WI38 (cell line): Measurements from ENCODE around the gene LGI2.

Experiments used
- H3K4me3 ChIP-seq: 2 replicates; pipeline ENCODE4 v1.5.1; 2011; ENCODE audit warnings: low read depth, mild to moderate bottlenecking, control low read depth, low read length
- TF ChIP-seq, protein P1 (sequence below): IDR thresholded peaks from 2 replicates; pipeline ENCODE4 v1.5.1; 2012; ENCODE audit warnings: low read depth, mild to moderate bottlenecking, control low read depth, low read length

LGI2 gene

DNA sequence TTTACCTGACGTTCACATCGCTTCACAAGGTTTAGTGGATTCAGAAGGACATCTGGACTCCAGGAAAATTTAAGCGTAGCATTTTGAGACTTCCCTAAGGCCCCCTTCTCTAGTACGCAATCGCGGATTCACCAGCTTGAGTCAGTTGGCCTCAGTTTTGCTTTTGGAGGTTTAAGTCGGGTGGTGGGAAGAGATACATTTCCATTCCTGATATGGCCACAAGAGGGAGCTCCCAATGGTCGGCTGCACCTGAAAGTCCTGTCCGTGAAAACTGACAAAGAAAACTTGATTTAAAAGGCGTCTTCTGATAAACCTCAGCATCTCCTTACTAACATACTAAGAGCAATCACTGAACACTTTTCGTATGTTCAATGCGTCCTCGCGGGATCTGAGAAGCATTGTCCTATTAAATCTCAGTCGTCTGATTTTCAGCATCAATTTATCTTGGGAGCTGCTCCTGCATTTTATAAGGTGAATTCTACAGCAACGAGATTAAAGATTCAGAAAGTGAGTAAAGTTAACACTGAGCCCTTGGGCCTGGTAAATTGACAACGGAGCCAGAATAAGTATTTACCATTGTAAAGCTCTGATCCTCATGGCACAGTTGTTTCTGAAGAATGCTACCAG is 50.6 kb downstream of the LGI2 start:
- TF ChIP-seq, protein P1, sequence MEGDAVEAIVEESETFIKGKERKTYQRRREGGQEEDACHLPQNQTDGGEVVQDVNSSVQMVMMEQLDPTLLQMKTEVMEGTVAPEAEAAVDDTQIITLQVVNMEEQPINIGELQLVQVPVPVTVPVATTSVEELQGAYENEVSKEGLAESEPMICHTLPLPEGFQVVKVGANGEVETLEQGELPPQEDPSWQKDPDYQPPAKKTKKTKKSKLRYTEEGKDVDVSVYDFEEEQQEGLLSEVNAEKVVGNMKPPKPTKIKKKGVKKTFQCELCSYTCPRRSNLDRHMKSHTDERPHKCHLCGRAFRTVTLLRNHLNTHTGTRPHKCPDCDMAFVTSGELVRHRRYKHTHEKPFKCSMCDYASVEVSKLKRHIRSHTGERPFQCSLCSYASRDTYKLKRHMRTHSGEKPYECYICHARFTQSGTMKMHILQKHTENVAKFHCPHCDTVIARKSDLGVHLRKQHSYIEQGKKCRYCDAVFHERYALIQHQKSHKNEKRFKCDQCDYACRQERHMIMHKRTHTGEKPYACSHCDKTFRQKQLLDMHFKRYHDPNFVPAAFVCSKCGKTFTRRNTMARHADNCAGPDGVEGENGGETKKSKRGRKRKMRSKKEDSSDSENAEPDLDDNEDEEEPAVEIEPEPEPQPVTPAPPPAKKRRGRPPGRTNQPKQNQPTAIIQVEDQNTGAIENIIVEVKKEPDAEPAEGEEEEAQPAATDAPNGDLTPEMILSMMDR: peak; percentile 82
- H3K4me3 ChIP-seq: no peak overlapping the region

DNA sequence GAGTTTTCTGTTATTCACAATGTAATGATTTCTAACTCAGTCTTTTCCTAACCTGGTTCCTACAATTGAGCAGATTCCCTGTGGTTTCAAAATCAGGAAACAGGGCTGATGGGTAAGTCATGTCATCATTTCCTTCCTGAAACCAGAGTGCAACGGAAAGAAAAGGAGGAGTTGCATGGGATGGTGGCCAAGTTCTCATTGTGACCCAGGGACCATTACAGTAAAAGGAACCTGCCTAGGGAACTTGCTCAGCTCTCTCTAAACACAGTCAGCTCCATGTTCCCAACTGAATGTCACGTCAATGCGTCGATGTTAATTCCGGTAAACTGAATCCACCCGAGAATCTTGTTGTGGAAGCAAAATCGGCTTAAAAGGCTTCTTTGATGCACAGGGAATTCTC is 51.2 kb downstream of the LGI2 start:
- TF ChIP-seq, protein P1: no peak
- H3K4me3 ChIP-seq: no peak overlapping the region

DNA sequence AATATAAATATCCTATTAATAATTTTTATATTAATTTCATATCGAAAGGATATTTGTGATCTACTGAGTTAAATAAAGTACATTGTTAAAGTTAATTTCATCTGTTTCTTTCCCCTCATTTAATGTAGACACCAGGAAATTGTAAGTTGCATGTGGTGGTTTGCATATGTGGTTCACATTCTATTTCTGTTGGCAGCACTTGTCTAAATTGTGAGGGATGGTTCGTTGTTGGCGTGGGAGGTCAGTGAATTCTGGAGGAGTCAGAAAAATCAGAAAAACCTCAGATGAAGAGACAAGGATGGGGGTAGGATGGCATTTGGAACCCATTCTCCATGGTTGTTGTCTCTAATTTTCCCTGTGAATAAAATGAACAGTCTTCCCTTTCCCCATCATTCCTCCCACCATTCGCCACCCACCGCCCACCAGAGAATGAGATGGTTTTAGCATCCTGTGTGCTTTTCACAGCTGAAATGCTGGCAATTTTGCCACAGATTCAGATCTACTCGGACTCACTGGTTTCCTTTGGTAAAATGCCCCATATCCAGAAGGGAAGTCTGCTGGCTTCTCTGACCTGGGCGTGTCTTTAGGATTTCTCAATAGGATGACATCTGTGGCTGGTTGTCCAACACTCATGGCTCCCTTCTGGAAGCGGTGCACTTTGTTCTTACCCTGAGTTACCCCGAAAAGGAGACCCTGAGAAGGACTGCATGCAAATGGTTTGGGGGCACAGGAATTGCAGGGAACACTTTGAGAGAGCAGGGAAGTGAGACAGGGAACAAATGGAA is 52.3 kb downstream of the LGI2 start:
- H3K4me3 ChIP-seq: no peak overlapping the region
- TF ChIP-seq, protein P1: no peak

DNA sequence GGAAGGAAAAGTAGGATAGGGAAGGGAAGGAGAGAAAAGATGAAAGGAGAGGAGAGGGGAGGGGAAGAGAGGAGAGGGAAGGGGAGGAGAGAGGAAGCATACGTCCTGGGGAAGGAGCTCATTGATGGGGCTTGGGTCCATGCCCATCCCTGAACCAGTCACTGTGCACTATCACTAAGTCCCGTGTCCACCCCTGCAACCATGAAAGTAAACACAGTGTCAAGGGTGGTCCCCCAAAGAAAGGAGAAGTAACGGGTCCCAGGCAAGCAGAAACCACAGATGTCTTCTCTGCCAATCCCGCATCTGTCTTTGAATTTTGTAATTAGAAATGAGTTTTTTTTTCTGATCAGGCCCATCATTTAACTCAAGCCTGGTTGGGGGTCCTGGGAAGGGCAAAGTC is 55.2 kb downstream of the LGI2 start:
- no peak overlapping the region for H3K4me3 ChIP-seq
- TF ChIP-seq, protein P1: no peak

DNA sequence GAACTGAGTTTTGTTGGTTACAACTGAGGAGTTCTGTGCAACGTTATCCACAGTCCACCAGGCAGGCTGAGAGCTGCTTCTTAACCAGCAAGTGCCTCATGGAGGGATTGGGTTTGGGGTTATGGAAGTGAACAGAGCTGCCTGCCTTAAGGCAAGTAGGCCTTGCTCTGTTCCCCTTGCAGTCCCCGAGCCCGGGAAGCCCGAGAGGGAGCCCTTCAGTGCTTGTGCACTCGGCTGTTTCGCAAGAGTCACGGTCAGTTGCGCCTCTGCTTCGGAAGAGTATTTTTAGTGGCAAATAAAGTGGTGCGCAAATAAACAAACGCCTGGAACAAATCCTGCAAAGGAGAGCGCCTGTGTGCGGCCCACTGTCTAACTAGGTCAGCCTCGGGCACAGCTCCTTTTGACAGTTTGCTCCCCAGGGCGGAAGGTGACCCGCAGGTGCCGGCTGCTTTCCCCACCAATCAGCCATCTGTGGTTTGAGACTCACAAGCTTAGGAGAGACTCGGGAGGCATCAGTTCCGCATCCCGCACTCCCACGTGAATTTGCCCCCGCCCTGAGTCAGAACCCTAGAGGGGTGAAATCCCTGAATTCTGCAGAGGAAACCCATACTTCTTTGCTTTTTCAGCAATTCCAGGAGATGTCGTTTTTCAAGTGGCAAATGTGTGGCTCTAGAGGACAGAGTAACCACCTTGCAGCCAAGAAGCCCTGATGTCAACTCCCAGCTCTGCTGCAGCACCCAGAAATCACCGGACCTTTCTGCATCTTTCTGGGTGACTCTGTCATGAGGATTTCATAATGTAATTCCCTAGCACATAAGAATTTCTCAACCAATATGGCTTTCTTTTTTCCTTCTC is 56.8 kb downstream of the LGI2 start:
- no peak overlapping the region for H3K4me3 ChIP-seq

DNA sequence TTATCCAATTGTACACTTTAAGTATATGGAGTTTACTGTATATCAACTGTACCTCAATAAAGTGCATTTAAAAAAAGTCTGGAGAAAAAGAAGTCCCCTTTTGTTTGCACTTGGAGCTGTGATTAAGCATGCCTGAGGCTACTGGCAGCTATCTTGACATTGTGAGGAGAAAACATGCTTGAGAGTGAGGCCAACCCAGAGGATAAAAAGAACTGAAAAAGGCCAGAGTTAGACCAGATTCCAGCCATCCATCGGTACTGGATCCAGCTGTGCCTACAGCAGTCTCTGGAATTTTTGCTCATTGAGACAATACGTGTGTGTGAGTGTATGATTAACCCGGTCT is 57.4 kb downstream of the LGI2 start:
- TF ChIP-seq, protein P1: no peak
- no peak overlapping the region for H3K4me3 ChIP-seq

More for the DNA sequence above, 56.8 kb downstream of the LGI2 start:
- TF ChIP-seq, protein P1: no peak

DNA sequence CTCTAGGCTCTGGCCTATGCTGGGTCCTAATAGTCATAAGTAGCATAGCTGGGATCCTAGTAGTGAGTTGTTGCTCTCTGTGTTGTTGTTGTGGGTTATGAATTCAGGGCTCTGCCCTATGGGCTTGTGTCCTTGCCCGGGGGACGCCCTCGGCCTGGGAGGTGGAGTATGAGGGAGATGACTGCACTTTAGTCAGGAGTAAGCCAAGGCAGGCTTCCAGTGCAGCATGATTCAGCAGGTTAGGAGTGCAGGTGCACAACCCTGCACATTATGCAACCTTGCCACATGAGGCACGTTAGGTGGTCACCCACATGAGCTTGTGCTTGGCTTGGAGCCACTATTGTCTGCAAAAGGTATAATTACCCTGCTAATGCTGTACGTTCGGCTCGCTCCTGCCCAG is 59.6 kb downstream of the LGI2 start:
- TF ChIP-seq, protein P1: no peak
- H3K4me3 ChIP-seq: no peak overlapping the region
